ENCODE results near the gene C1QTNF6. TPM values are rescaled to one million over a fixed set of nuclear protein-coding genes. Genes with fewer than 3 reads are reported as not detected.

Gene C1QTNF6
- polyA plus RNA-seq, 1 donor from 2014 or later = 5.3 TPM

- Histone ChIP-seq H3K9me2 (ENCODE audit: insufficient read depth, low read length) (no peaks in the 10 kb centered on the region), H3K36me3 (ENCODE audit: insufficient read depth, low read length) (no peaks in the 10 kb centered on the region), H3K79me2 (replicated peaks; ENCODE audit: insufficient read depth, low read length) (no peaks in the 10 kb centered on the region), H3K9ac (ENCODE audit: low read length) (no peak overlapping the region), H3F3A (ENCODE audit: insufficient read depth, low read length, poor library complexity, severe bottlenecking) (no peaks in the 10 kb centered on the region), H3K27ac (ENCODE audit: low read length) (no peak overlapping the region), H3K27me3 (ENCODE audit: insufficient read depth, low read depth, low read length) (no peaks in the 10 kb centered on the region), H3K4me3 (ENCODE audit: low read length) (no peak overlapping the region), H2AFZ (ENCODE audit: low read depth, low read length) (no peak overlapping the region), H4K20me1 (ENCODE audit: insufficient read depth) (no peaks in the 10 kb centered on the region), H3K4me2 (ENCODE audit: low read length) (no peak overlapping the region), H3K9me3 (ENCODE audit: low read length) (no peaks in the 10 kb centered on the region)
- TF ChIP-seq EZH2 (IDR thresholded peaks at IDR 0.05; ENCODE audit: borderline replicate concordance, insufficient read depth, low read length, poor library complexity, severe bottlenecking) (no peak), SMC3 (conservative IDR thresholded peaks at IDR 0.05; ENCODE audit: poor library complexity) (no peak), POLR2AphosphoS5 (IDR thresholded peaks at IDR 0.05) (no peak), RAD21 (conservative IDR thresholded peaks at IDR 0.05) (no peak), MXI1 (conservative IDR thresholded peaks at IDR 0.05; ENCODE audit: poor library complexity, severe bottlenecking) (no peak), CTCF (IDR thresholded peaks at IDR 0.05; ENCODE audit: poor library complexity, severe bottlenecking) (no peak), TAF1 (IDR thresholded peaks at IDR 0.05; ENCODE audit: low read depth) (no peak), EP300 (conservative IDR thresholded peaks at IDR 0.05; ENCODE audit: poor library complexity, severe bottlenecking) (no peak)
- TF ChIP-seq, protein P1, sequence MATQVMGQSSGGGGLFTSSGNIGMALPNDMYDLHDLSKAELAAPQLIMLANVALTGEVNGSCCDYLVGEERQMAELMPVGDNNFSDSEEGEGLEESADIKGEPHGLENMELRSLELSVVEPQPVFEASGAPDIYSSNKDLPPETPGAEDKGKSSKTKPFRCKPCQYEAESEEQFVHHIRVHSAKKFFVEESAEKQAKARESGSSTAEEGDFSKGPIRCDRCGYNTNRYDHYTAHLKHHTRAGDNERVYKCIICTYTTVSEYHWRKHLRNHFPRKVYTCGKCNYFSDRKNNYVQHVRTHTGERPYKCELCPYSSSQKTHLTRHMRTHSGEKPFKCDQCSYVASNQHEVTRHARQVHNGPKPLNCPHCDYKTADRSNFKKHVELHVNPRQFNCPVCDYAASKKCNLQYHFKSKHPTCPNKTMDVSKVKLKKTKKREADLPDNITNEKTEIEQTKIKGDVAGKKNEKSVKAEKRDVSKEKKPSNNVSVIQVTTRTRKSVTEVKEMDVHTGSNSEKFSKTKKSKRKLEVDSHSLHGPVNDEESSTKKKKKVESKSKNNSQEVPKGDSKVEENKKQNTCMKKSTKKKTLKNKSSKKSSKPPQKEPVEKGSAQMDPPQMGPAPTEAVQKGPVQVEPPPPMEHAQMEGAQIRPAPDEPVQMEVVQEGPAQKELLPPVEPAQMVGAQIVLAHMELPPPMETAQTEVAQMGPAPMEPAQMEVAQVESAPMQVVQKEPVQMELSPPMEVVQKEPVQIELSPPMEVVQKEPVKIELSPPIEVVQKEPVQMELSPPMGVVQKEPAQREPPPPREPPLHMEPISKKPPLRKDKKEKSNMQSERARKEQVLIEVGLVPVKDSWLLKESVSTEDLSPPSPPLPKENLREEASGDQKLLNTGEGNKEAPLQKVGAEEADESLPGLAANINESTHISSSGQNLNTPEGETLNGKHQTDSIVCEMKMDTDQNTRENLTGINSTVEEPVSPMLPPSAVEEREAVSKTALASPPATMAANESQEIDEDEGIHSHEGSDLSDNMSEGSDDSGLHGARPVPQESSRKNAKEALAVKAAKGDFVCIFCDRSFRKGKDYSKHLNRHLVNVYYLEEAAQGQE (IDR thresholded peaks at IDR 0.05; ENCODE audit: borderline replicate concordance) = no peak
Observed at GRCh38 chr22:37177221-37177620, 10.8 kb downstream of the C1QTNF6 start.

DNA sequence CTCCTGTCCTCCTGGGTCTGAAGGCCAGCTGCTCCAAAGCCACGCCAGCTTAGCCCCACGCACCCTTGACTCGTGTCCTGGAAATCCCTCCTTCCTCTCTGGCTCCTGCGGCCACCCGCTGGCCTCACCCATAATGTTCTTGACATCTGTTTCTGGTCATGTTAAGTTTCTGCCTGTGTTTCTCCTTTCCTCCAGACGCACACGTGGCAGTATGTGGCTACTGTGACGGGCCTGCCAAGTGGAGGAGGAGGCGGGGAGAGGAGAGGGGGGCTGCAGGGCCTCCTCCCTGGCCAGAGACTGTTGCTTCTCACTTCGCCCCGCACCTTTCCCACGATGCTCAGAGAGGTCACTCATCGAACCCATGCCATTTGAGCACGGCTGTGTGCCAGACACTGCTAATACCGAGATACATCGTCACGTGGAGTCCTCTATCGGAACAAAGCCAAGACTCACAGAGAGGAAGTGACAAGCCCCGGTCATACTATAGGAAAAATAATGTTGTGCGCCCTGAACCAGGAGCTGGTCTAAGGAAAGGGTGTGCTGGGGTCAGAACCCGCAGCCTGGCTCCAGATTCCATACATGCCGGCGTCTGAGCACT lies 11.5 kb downstream of the C1QTNF6 start:
- Histone ChIP-seq H4K20me1 (ENCODE audit: insufficient read depth) (no peaks in the 10 kb centered on the region), H3K4me3 (ENCODE audit: low read length) (no peak overlapping the region), H3K79me2 (replicated peaks; ENCODE audit: insufficient read depth, low read length) (no peaks in the 10 kb centered on the region), H3K9me2 (ENCODE audit: insufficient read depth, low read length) (no peaks in the 10 kb centered on the region), H3K27me3 (ENCODE audit: insufficient read depth, low read depth, low read length) (no peaks in the 10 kb centered on the region), H3K27ac (ENCODE audit: low read length) (no peak overlapping the region), H3K9me3 (ENCODE audit: low read length) (no peaks in the 10 kb centered on the region), H3F3A (ENCODE audit: insufficient read depth, low read length, poor library complexity, severe bottlenecking) (no peaks in the 10 kb centered on the region), H3K9ac (ENCODE audit: low read length) (no peak overlapping the region), H3K4me2 (ENCODE audit: low read length) (no peak overlapping the region), H2AFZ (ENCODE audit: low read depth, low read length) (no peak overlapping the region), H3K36me3 (ENCODE audit: insufficient read depth, low read length) (no peaks in the 10 kb centered on the region)
- no peak for TF ChIP-seq MXI1 (conservative IDR thresholded peaks at IDR 0.05; ENCODE audit: poor library complexity, severe bottlenecking)
- TF ChIP-seq TAF1 (IDR thresholded peaks at IDR 0.05; ENCODE audit: low read depth) = no peak
- no peak for TF ChIP-seq CTCF (IDR thresholded peaks at IDR 0.05; ENCODE audit: poor library complexity, severe bottlenecking)
- no peak for TF ChIP-seq POLR2AphosphoS5 (IDR thresholded peaks at IDR 0.05)
- TF ChIP-seq EZH2 (IDR thresholded peaks at IDR 0.05; ENCODE audit: borderline replicate concordance, insufficient read depth, low read length, poor library complexity, severe bottlenecking) = no peak
- no peak for TF ChIP-seq SMC3 (conservative IDR thresholded peaks at IDR 0.05; ENCODE audit: poor library complexity)
- TF ChIP-seq, protein P1 (IDR thresholded peaks at IDR 0.05; ENCODE audit: borderline replicate concordance) = no peak
- TF ChIP-seq RAD21 (conservative IDR thresholded peaks at IDR 0.05) = no peak
- no peak for TF ChIP-seq EP300 (conservative IDR thresholded peaks at IDR 0.05; ENCODE audit: poor library complexity, severe bottlenecking)

Measured in neural cell (in vitro differentiated cells).